ACHN (cell line): ENCODE results near the gene SPATA46.
"Not testable (repeated sequence)": the region's sequence is repeated elsewhere in the genome, so short reads cannot be mapped to it uniquely, and the experiment has no call there.

Experiments used
- DNase-seq: peaks from one replicate; pipeline ENCODE4 v3.0.0-alpha.2; 2015
- in situ Hi-C: cut with HindIII; loops from 2 replicates; pipeline ENCODE4 v1.10.0; 2017; ENCODE audit warnings: low sequenced_read_pairs, low pct_ligation_motif_present, low pct_unique_long_range_greater_than_20kb

The SPATA46 gene

GRCh38 chr1:162364498-162364897 is 12.2 kb downstream of the SPATA46 start:
- in situ Hi-C loops, result no loop called here
- no peak for DNase-seq

GRCh38 chr1:162363823-162364222 is 12.8 kb downstream of the SPATA46 start:
- no peak for DNase-seq
- in situ Hi-C loops, result no loop called here

- no peak for DNase-seq
- in situ Hi-C loops, result no loop called here
These were observed 15.3 kb downstream of the SPATA46 start for GRCh38 chr1:162361349-162361748.

- in situ Hi-C loops, result no loop called here
- DNase-seq, result no peak
These were observed 15.8 kb downstream of the SPATA46 start for GRCh38 chr1:162360874-162361260.

- DNase-seq, result no peak
- in situ Hi-C loops, result no loop called here
These were observed 16.3 kb downstream of the SPATA46 start for GRCh38 chr1:162360237-162360873.

- no peak for DNase-seq
- in situ Hi-C loops, result no loop called here
These were observed 17.0 kb downstream of the SPATA46 start for GRCh38 chr1:162359523-162360236.

- DNase-seq, result no peak
- in situ Hi-C loops, result no loop called here
These were observed 17.7 kb downstream of the SPATA46 start for GRCh38 chr1:162358928-162359327.

GRCh38 chr1:162357681-162358266 is 18.9 kb downstream of the SPATA46 start:
- DNase-seq, result peak; percentile 62
- in situ Hi-C loops, result no loop called here

- no peak for DNase-seq
- in situ Hi-C loops, result no loop called here
These were observed 23.0 kb downstream of the SPATA46 start for GRCh38 chr1:162353702-162354101.

GRCh38 chr1:162353078-162353477 is 23.6 kb downstream of the SPATA46 start:
- DNase-seq, result no peak
- in situ Hi-C loops, result no loop called here

GRCh38 chr1:162351874-162352273 is 24.8 kb downstream of the SPATA46 start:
- DNase-seq, in situ Hi-C loops: not testable (repeated sequence)

GRCh38 chr1:162351246-162351842 is 25.3 kb downstream of the SPATA46 start:
- DNase-seq, result no peak
- in situ Hi-C loops, result no loop called here

GRCh38 chr1:162349635-162350330 is 26.9 kb downstream of the SPATA46 start:
- in situ Hi-C loops, result no loop called here
- peak; percentile 66 for DNase-seq

GRCh38 chr1:162347281-162347680 is 29.4 kb downstream of the SPATA46 start:
- DNase-seq, result no peak
- in situ Hi-C loops, result no loop called here

GRCh38 chr1:162343470-162343869 is 33.2 kb downstream of the SPATA46 start:
- DNase-seq, result no peak
- in situ Hi-C loops, result no loop called here

GRCh38 chr1:162342452-162342983 is 34.1 kb downstream of the SPATA46 start:
- DNase-seq, result no peak
- in situ Hi-C loops, result no loop called here

GRCh38 chr1:162336621-162337285 is 39.9 kb downstream of the SPATA46 start:
- in situ Hi-C loops, result no loop called here
- DNase-seq, result no peak

- DNase-seq, result no peak
- in situ Hi-C loops, result no loop called here
These were observed 41.5 kb downstream of the SPATA46 start for GRCh38 chr1:162335126-162335525.
